IPS DF 4.7 (cell line): ENCODE data around the gene ARID5B.
"Not testable (repeated sequence)": the region's sequence is repeated elsewhere in the genome, so short reads cannot be mapped to it uniquely, and the experiment has no call there.

Source experiments
- DNase-seq: peaks from one replicate; pipeline ENCODE4 v3.0.0-alpha.2; 2013; ENCODE audit warnings: low spot score; ENCODE audit errors: extremely low read depth

The ARID5B gene

GRCh38 chr10:61900829-61901792 lies at the start of gene ARID5B:
ARID5B (plus strand) TSS chr10:61901699; CDS start chr10:61901710, 11 bp downstream.
- no peak for DNase-seq

GRCh38 chr10:61852261-61852660 lies 49.2 kb upstream of the ARID5B start:
- DNase-seq, result no peak

- DNase-seq, result no peak
These were observed 45.7 kb upstream of the ARID5B start for GRCh38 chr10:61855771-61856170.

GRCh38 chr10:61857746-61858145 lies 43.8 kb upstream of the ARID5B start:
- no peak for DNase-seq

GRCh38 chr10:61859786-61860185 lies 41.7 kb upstream of the ARID5B start:
- no peak for DNase-seq

GRCh38 chr10:61860964-61861758 lies 40.3 kb upstream of the ARID5B start:
- no peak for DNase-seq

- DNase-seq, result no peak
These were observed 37.5 kb upstream of the ARID5B start for GRCh38 chr10:61863981-61864380.

GRCh38 chr10:61866700-61867368 lies 34.7 kb upstream of the ARID5B start:
- no peak for DNase-seq

- not testable (repeated sequence) for DNase-seq
These were observed 34.1 kb upstream of the ARID5B start for GRCh38 chr10:61867374-61867773.

- not testable (repeated sequence) for DNase-seq
These were observed 33.7 kb upstream of the ARID5B start for GRCh38 chr10:61867817-61868216.

GRCh38 chr10:61869041-61869675 lies 32.3 kb upstream of the ARID5B start:
- no peak for DNase-seq

- DNase-seq, result no peak
These were observed 31.5 kb upstream of the ARID5B start for GRCh38 chr10:61869774-61870525.

- DNase-seq, result no peak
These were observed 31.0 kb upstream of the ARID5B start for GRCh38 chr10:61870526-61870895.

GRCh38 chr10:61871487-61871886 lies 30.0 kb upstream of the ARID5B start:
- DNase-seq, result no peak

GRCh38 chr10:61877887-61878739 lies 23.4 kb upstream of the ARID5B start:
- no peak for DNase-seq

GRCh38 chr10:61878740-61879068 lies 22.8 kb upstream of the ARID5B start:
- DNase-seq, result no peak

GRCh38 chr10:61882621-61883370 lies 18.7 kb upstream of the ARID5B start:
- no peak for DNase-seq

GRCh38 chr10:61883371-61884025 lies 18.0 kb upstream of the ARID5B start:
- no peak for DNase-seq
